Endometrium (tissue), 2 donors: ENCODE data around the gene ZNF76.

Experiments used
- FAIRE-seq: peaks from 2 replicates; lab custom pipeline; 2012; peaks lifted over from hg19 to GRCh38; lab: Jason Lieb, UNC
- donor health status: control.
- donor health status: control.

ZNF76 gene

DNA sequence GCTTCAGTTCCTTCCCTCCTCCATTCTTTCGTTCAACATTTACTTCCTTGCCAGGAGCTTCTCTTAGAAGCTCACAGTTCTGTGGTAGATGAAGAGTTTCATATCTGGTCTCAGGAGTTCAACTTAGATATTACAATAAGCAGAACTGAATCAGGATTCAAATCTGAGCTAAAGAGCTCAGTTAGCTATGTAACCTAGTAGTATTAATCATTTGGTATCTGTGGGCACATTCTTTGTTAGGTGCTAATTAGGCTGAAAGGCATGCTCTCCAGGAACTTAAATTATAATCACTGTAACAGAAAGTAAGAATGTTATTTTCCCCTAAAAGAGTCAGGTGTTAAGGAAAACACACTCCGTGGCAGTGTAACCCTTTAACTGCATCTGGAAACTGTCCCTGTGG, 8.4 kb downstream of the ZNF76 start:
- no peak for FAIRE-seq

DNA sequence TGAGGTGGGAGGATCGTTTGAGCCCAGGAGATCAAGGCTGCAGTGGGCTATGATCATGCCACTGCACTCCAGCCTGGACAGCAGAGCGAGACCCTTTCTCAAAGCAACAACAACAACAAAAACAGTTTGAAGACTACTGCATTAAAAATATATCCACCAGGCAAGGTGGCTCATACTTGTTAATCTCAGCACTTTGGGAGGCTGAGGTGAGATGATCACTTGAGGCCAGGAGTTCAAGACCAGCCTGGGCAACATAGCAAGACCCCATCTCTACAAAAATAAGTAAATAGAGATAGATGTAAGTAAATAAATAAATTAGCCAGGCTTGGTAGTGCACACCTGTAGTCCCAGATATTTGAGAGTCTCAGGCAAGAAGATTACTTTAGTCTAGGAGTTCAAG, 12.5 kb downstream of the ZNF76 start:
- FAIRE-seq = no peak

DNA sequence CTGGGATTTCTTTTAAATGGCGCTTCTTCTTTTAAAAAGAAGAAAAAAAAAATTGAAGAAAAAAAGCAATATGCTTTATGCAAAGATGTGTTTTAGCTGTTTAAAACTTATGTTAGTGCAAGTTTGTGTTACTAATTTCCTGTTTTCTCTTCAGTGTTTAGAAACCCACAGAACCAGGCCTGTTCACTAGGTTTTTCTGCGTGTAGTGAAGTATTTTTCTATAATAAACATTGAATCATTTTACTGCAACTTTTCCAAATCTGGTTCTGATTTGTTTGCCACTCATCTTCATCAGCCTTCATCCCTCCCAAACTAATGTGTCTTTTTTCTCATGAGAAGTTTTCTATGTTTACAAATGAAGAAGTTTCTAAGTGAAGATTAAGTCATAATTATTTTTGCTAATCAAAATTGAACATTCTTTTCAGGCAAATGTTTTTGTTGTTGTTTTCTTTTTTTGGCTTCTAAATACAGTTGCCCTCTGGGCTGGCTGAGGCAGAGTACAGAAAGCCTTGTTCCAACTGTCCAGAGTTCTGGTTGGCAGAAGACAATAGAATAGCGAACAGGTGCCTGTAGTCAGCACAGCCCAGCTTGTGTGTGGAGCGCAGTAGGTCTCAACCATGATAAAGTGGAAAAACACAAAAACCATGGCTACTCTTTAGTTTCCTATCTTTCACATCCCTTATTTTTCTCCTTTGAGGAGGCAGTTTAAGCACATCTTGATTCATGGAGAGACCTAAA, 14.5 kb downstream of the ZNF76 start:
- no peak for FAIRE-seq

DNA sequence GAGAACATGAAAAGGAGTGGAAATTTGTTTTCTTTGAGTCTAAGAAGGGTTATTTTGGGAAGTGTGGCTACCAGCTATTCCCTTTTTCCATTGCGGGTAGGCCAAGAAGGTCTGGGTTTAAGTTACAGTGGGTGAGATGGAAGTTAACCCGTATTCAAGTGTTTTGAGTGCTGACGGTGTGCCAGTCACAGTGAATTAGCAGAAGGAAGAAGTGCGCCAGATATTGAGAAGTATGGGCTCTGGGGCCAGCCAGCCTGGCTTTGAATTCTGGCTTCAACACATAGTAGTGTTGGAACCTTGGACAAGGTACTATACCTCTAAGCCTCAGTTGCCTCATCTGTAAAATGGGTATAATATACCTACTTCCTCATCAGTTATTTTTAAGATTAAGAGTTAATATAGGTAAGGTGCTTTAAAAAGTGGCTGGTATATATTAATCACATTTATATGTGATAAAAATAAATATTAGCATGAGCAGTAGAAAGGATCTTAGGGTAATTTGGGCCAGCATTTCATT, 16.3 kb downstream of the ZNF76 start:
- FAIRE-seq = no peak

DNA sequence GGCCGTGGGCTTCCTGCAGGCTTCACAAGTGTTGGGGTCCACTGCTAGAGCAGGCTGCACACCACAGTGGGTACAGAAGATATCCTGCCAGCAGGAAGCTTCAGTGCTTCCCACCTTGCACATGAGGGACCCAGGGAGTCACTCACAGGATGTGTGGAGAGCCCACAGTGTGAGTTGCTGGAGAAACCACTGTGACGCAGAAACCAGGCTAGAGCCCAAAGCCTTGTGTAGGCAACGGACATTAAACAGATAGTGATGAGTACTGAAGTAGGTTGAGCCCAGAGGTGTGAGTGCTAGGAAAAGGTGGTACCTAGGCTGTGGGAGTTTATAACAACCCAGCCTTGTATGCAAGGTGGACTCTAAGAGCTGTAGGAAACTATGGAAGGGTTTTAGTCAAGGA, 19.2 kb downstream of the ZNF76 start:
- no peak for FAIRE-seq

DNA sequence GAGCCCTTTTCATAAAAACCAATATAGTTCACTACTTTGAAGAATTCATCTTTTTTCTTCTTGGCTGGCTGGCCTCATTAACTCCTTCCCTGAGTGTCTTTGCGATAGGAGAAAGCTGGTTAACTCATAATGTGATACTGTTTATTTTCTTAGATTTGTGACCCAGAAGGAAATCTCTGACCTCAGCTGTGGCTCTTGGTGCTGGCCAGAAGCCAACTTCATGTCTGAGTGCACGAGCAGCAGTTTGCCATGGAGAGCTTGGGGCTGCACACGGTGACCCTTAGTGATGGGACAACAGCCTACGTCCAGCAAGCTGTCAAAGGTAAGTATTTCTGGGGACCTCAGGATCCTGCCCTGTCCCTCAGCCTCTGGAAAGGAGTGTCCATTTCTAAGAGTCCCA, 21.4 kb downstream of the ZNF76 start:
- FAIRE-seq = no peak

DNA sequence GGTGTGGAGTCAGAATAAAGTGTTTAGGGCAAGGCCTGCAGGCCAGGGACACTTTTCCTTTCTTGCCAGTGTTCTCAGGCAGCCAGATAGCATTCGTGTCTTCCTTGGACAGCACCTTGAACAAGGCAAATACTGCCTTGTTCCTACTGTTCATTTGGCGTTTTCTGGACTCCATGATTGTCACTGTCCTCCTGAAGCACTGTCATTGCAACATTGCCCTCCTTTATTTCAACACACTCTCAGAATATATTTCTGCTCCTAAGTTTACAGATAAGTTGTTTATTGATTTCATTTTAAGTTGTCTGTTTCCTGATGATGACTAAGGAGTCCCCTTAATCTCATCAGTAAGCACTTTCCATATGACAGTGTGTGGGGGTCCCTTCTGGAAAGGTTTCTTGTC, 22.9 kb downstream of the ZNF76 start:
- FAIRE-seq = no peak

DNA sequence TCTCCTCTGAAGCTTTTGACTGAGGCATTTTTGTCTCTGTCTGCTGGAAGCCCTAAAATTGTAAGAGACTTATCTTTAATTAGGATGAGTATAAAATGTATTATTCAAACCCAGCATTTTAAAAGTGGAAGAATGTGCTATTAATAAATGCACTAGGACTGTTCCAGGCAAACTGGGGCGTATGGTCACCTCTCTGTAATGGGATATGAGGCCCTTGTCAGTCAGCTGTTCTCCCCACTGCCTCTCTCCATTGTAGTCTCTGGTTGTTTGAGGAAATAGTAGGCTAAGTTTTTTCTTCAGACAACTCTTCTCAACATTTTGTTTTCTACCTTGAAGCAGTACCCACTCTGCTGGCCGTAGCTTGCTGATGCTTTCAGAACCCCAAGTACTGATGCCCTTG, 23.8 kb downstream of the ZNF76 start:
- FAIRE-seq = no peak

DNA sequence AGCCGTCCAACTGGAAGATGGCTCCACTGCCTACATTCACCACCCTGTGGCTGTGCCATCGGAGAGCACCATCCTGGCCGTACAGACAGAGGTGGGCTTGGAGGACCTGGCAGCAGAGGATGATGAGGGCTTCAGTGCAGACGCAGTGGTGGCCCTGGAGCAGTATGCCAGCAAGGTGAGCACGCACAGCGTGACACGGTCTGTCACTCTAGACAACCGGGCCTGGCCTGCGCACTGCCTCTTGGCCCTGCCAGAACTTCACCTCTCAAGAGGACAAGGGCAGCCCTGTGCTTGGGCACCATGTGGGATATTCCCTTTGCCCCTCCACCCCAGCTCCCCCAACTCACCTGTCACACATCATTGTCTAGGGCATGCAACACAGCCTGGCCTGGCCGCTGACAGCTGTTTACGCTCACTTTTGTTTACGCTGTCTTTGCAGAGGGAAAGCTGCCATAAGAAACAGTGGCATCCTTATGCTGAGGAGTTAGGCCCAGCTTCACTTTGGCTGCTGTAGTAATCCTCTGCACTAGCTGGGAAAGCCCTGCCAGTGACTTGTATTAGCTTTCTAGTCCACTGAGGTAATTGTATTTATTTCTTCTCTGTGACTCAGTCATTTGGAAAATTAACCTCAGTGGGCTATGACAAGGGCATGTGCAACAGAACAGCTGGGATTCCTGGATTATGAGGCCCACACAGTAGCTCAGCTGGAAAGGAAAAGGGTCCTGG, 28.3 kb downstream of the ZNF76 start:
- FAIRE-seq = no peak

DNA sequence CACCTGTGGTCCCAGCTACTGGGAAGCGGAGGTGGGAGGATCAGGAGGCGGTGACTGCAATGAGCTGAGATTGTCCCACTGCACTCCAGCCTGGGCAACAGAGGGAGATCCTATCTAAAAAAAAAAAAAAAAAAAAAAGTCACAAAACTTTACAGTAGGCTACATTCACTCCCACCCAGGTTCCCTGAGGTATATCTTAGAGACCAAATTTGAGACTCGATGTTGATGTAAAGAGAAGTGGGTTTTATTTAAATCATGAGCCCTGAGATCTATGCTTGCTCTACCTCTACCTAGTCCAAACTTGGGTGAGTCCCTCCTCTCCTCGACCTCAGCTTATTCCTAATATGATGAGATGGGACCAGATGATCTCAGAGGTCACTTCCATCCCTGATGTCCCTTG, 29.3 kb downstream of the ZNF76 start:
- FAIRE-seq = no peak

DNA sequence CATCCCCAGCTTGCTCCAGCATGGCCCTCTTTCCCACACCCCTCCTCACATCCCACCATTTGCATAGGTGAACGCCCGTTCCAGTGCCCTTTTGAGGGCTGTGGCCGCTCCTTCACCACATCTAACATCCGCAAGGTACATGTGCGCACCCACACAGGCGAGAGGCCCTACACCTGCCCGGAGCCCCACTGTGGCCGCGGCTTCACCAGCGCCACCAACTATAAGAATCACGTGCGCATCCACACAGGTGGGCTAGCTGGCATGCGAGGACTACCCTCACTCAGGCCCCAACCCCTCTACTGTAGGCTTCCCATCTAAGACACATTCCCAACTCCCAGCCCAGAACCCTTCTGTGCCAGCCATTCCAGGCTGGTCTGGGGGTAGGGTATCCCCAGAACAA, 32.0 kb downstream of the ZNF76 start:
- no peak for FAIRE-seq

DNA sequence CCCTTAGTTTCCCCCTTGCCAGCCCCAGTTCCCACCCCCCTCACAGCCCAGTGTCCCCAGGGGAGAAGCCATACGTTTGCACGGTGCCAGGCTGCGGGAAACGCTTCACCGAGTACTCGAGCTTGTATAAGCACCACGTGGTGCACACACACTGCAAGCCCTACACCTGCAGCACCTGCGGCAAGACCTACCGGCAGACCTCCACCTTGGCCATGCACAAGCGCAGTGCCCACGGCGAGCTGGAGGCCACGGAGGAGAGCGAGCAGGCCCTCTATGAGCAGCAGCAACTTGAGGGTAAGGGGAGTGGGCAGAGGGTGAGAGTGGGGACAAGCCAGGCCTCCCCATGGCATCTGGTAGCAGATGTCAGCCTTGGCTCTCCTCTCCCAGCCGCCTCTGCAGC, 33.0 kb downstream of the ZNF76 start:
- FAIRE-seq = no peak

DNA sequence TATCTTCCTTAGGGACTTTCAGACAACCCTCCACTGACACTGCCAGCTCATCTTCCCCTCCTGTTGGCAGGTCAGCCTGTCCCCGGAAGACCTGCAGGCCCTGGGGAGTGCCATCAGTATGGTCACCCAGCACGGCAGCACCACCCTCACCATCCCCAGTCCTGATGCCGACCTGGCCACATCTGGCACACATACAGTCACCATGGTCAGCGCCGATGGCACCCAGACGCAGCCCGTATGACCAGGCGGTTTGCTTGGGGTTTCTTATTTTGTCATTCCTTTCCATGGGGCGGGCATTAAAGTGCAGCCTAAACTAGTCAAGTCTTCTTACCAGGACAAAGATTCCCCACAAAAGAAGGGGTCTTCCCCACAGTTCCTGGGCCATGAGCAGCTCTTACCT, 34.1 kb downstream of the ZNF76 start:
- no peak for FAIRE-seq

DNA sequence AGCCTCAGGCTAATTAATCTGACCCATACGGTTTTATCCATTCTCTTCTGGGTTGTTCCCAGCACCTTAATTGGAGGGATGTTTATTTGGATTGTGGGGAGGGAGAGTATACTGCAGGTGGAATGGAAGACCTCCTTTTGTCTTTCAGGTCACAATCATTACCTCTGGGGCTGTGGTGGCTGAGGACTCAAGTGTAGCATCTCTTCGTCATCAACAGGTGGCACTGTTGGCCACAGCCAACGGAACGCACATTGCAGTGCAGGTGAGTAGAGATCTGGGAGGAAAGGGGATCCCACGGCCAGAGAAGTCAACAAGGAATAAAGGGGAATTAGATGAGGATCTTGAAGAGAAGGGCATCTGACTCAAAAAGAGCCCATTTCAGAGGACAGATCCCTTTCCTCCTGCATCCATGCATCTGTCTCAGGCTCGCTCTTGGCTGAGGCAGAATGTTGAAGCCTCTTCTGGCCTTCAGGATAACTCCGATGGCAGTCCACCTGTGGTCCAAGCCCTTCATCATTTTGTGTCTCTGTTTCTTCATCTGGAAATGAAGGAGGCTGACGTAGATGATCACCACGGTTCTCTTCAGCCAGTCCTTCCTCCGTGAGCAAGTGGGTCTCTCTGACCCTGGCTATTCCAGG, 34.9 kb downstream of the ZNF76 start:
- no peak for FAIRE-seq

DNA sequence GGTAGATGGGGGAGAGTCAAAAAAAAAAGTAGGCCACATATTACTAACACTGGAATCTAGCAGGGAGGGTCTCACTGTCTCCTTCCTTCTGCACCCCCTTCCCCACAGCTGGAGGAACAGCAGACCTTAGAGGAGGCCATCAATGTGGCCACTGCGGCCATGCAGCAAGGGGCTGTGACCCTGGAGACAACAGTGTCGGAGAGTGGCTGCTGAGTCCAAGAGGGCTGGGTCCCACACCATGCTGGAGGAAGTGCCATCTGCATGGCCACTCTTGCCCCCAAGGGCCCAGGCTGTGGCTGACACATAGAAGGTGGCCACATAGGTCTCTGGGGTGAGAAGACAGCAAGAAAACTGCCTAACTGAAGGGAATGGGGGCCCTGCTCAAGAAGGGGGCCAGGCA, 35.5 kb downstream of the ZNF76 start:
- FAIRE-seq = no peak

DNA sequence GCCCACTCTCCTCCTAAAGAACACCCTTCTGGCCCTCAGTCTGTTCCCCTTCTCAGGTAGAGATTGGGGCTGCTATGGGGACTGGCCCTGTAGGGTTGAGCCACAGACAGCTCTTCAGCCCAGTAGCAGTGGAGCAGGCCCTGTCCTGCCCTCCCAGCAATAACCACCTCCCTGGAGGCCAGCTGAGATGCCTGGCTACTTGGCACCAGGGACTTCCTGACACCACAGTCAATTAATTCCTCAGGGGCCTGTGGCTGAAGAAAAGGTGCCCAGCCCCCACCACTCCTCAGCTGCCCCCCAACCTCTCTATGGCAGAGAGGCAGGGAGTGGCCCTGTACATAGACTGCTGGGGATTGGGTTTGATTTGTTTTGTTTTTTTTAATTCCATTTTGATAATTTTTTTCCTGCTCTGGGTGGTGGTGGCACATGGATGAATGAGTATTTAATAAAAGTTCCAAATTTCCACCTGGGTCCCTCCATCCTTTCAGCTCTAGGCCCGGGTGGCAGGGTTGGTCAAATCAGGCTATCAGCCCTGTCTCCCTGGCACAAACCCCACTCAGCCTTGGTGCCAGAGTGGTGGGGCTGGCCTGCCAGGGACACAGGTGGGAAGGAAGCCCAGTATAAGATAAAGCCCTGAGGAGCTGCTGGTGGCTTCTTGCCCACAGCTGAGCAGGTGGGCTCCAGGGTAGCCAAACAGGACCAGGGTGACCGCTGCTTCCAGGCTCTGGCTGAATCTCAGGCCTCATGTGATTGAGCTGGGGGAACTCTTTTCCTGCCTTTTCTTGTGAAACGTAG, 36.2 kb downstream of the ZNF76 start:
- no peak for FAIRE-seq

DNA sequence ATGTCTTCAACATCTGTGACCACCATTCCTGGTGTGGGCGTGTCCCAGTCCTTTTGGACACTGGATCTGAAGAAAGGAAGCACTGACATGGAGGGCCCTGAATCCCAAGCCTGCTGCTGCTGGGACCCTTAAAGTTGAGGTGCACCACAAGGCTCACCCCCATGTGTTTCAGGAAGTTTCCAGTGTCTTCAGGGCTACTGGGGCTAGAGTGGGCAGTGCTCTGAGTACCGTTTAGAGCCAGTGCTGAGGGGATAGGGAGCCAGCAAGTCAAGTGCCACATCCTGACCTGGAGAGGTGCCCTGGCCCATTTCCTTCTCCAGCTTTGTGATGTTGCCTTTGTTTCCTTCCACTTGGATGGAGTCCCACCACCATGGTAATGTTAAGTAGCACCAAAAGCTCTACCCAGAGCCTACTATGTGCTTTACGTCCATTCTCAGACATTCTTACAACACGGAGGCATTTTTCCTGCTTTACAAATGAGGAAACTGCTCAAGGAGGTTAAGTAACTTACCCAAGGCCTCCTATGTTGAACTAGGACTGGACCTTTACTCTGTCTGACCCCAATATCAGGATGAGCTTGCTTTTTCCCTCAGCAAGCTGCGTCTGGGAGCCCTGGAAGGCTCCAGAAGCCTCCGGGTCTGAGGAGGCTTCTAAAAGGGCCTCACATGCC, 37.5 kb downstream of the ZNF76 start:
- FAIRE-seq = no peak

DNA sequence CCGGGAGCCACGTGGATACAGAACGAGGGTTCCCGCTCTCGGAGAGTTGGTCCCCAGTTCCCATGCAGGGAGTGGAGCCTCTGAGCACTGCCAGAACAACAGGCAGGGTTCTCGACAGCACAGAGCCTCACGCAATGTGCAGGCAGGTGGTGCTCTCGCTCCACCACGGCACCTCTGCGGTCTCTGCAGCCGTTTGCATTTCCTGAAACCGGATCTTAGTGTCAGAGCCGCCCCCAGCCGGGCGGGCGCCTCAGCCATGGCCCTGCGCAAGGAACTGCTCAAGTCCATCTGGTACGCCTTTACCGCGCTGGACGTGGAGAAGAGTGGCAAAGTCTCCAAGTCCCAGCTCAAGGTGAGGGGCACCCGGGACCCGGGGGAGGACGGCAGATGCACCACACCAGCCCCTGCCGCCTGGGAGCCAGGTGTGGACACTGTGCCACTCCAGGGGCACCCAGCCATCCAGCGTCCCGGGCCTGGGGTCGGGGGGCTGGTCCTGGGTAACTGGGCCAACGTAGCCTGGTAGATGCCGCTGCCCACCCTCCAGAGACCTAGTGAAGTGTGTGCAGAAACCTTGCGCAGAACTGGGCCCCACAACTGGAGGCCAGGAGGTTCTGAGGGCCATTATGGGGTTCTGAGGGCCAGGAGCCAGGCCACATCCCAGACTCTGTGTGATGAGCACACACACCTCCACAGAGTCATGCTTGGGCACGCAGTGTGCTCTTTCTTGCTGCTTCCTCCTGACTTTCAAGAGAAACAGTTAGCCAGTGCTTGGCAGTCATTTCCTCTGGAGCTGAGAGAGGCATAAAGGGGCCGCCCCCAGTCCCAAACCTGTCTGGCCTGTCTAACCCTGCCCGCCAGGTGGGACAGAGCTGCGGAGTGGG, 38.3 kb downstream of the ZNF76 start, which contains the start of gene DEF6:
Gene DEF6, plus strand, starts transcription at position 218 of the 881 bp plus-strand sequence. Its CDS starts 39 bp downstream, at position 257.
- FAIRE-seq = no peak

DNA sequence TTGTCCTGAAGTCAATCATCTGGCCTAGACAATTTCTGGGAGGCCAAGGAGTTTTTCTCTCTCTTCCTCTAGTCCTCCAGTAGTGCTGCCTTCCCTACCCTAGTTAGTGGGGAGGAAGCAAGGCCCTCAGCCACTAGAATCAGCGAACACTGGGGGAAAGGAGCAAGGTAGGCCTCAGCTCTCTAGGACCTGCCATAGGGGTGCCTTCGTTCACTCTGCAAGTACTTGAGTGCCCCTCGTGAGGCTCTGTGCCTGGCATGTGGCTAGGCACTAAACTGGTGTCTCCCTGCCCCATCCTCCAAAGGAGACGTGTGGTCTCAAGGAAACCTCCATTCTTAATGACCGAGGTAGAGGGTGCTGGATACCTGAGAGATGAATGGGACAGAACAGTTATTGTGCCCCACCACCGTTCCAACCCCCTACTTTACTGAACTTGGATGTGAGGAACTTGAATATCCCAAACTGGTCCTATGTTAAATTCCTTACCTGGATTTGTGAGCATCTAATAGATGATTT, 39.1 kb downstream of the ZNF76 start:
- no peak for FAIRE-seq

DNA sequence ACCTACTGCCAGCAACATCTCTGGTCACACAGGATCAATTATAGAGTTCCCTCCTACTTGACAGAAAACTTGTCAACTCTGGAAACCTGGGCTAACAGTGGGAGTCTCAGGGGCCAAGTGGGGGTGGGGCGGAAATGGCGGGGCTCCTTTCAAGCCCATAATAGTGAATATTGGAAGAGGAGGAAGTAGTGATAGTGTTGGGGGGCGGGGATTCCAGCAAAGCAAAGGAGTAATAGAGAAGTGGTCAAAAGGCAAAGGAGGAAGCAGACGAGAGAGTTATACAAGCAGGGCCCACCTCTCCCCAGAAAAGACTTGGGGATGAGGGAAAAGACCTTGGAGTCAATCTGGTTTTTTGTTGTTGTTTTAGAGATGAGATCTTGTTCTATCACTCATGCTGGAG, 40.1 kb downstream of the ZNF76 start:
- no peak for FAIRE-seq
